Measurements from ENCODE around the gene MINDY4.

MINDY4 gene

GRCh38 chr7:30755384-30756154 is 15.6 kb upstream of the MINDY4 start:
- Histone ChIP-seq H3K36me3 (ENCODE audit: control insufficient read depth, insufficient read depth, low read length) (no peaks in the 10 kb centered on the region), H3K9me3 (ENCODE audit: control insufficient read depth, insufficient read depth, low read length) (no peaks in the 10 kb centered on the region), H3K4me1 (ENCODE audit: control insufficient read depth, insufficient read depth, low read length) (no peaks in the 10 kb centered on the region; the same call in 1 of the 2 replicates), H3K4me3 (ENCODE audit: low read length) (no peak overlapping the region), H3K27me3 (ENCODE audit: control insufficient read depth, insufficient read depth, low read length) (no peaks in the 10 kb centered on the region), H3K27ac (ENCODE audit: low read length) (no peak overlapping the region)
- WGBS (ENCODE audit: insufficient coverage, insufficient read length), result no CpG with 5 or more reads among the region's 22 CpGs
- DNase-seq (ENCODE audit: low read depth, low spot score), result no peak

GRCh38 chr7:30757342-30757692 is 13.9 kb upstream of the MINDY4 start:
- no peaks in the 10 kb centered on the region for H3K27me3 ChIP-seq (ENCODE audit: control insufficient read depth, insufficient read depth, low read length)
- no peaks in the 10 kb centered on the region for H3K4me1 ChIP-seq (ENCODE audit: control insufficient read depth, insufficient read depth, low read length)
- H3K36me3 ChIP-seq (ENCODE audit: control insufficient read depth, insufficient read depth, low read length), result no peaks in the 10 kb centered on the region
- DNase-seq (ENCODE audit: low read depth, low spot score), result no peak
- WGBS (ENCODE audit: insufficient coverage, insufficient read length), result no CpG with 5 or more reads among the region's 6 CpGs
- H3K9me3 ChIP-seq (ENCODE audit: control insufficient read depth, insufficient read depth, low read length), result no peaks in the 10 kb centered on the region
- no peak overlapping the region for H3K4me3 ChIP-seq (ENCODE audit: low read length)
- no peak overlapping the region for H3K27ac ChIP-seq (ENCODE audit: low read length)

- DNase-seq (ENCODE audit: low read depth, low spot score), result no peak
- Histone ChIP-seq H3K36me3 (ENCODE audit: control insufficient read depth, insufficient read depth, low read length) (no peaks in the 10 kb centered on the region), H3K9me3 (ENCODE audit: control insufficient read depth, insufficient read depth, low read length) (no peaks in the 10 kb centered on the region), H3K27ac (ENCODE audit: low read length) (no peak overlapping the region), H3K27me3 (ENCODE audit: control insufficient read depth, insufficient read depth, low read length) (no peaks in the 10 kb centered on the region), H3K4me1 (ENCODE audit: control insufficient read depth, insufficient read depth, low read length) (no peaks in the 10 kb centered on the region), H3K4me3 (ENCODE audit: low read length) (no peak overlapping the region)
- no CpG with 5 or more reads among the region's 3 CpGs for WGBS (ENCODE audit: insufficient coverage, insufficient read length)
Measured at GRCh38 chr7:30760514-30761213, 10.6 kb upstream of the MINDY4 start.

GRCh38 chr7:30761214-30762156 is 9.7 kb upstream of the MINDY4 start:
- no peaks in the 10 kb centered on the region for H3K27me3 ChIP-seq (ENCODE audit: control insufficient read depth, insufficient read depth, low read length)
- H3K4me1 ChIP-seq (ENCODE audit: control insufficient read depth, insufficient read depth, low read length), result no peaks in the 10 kb centered on the region
- no peak overlapping the region for H3K27ac ChIP-seq (ENCODE audit: low read length)
- no peak overlapping the region for H3K4me3 ChIP-seq (ENCODE audit: low read length)
- H3K36me3 ChIP-seq (ENCODE audit: control insufficient read depth, insufficient read depth, low read length), result no peaks in the 10 kb centered on the region
- H3K9me3 ChIP-seq (ENCODE audit: control insufficient read depth, insufficient read depth, low read length), result no peaks in the 10 kb centered on the region
- DNase-seq (ENCODE audit: low read depth, low spot score), result no peak
- WGBS (ENCODE audit: insufficient coverage, insufficient read length), result no CpG with 5 or more reads among the region's 13 CpGs

GRCh38 chr7:30764030-30764975 is 6.9 kb upstream of the MINDY4 start:
- Histone ChIP-seq H3K27me3 (ENCODE audit: control insufficient read depth, insufficient read depth, low read length) (no peaks in the 10 kb centered on the region), H3K36me3 (ENCODE audit: control insufficient read depth, insufficient read depth, low read length) (no peaks in the 10 kb centered on the region), H3K4me3 (ENCODE audit: low read length) (no peak overlapping the region), H3K9me3 (ENCODE audit: control insufficient read depth, insufficient read depth, low read length) (no peaks in the 10 kb centered on the region), H3K27ac (ENCODE audit: low read length) (no peak overlapping the region), H3K4me1 (ENCODE audit: control insufficient read depth, insufficient read depth, low read length) (no peaks in the 10 kb centered on the region)
- no peak for DNase-seq (ENCODE audit: low read depth, low spot score)
- WGBS (ENCODE audit: insufficient coverage, insufficient read length), result no CpG with 5 or more reads among the region's 6 CpGs

GRCh38 chr7:30765408-30765807 is 5.8 kb upstream of the MINDY4 start:
- Histone ChIP-seq H3K27me3 (ENCODE audit: control insufficient read depth, insufficient read depth, low read length) (no peaks in the 10 kb centered on the region), H3K4me1 (ENCODE audit: control insufficient read depth, insufficient read depth, low read length) (no peaks in the 10 kb centered on the region), H3K36me3 (ENCODE audit: control insufficient read depth, insufficient read depth, low read length) (no peaks in the 10 kb centered on the region), H3K27ac (ENCODE audit: low read length) (no peak overlapping the region), H3K4me3 (ENCODE audit: low read length) (no peak overlapping the region), H3K9me3 (ENCODE audit: control insufficient read depth, insufficient read depth, low read length) (no peaks in the 10 kb centered on the region)
- WGBS (ENCODE audit: insufficient coverage, insufficient read length), result no CpG with 5 or more reads among the region's 2 CpGs
- DNase-seq (ENCODE audit: low read depth, low spot score), result no peak

GRCh38 chr7:30770845-30771173 is 408 bp upstream of the MINDY4 start:
- H3K4me1 ChIP-seq (ENCODE audit: control insufficient read depth, insufficient read depth, low read length), result no peaks in the 10 kb centered on the region
- no peak for DNase-seq (ENCODE audit: low read depth, low spot score)
- H3K4me3 ChIP-seq (ENCODE audit: low read length), result peak overlapping the region; percentile 56; the same call in 1 of the 2 replicates
- H3K9me3 ChIP-seq (ENCODE audit: control insufficient read depth, insufficient read depth, low read length), result no peaks in the 10 kb centered on the region
- no CpG with 5 or more reads among the region's 9 CpGs for WGBS (ENCODE audit: insufficient coverage, insufficient read length)
- no peaks in the 10 kb centered on the region for H3K36me3 ChIP-seq (ENCODE audit: control insufficient read depth, insufficient read depth, low read length)
- H3K27ac ChIP-seq (ENCODE audit: low read length), result no peak overlapping the region
- H3K27me3 ChIP-seq (ENCODE audit: control insufficient read depth, insufficient read depth, low read length), result no peaks in the 10 kb centered on the region

- Histone ChIP-seq H3K36me3 (ENCODE audit: control insufficient read depth, insufficient read depth, low read length) (no peaks in the 10 kb centered on the region), H3K27ac (ENCODE audit: low read length) (no peak overlapping the region), H3K4me3 (ENCODE audit: low read length) (peak overlapping the region; percentile 56; the same call in 1 of the 2 replicates), H3K9me3 (ENCODE audit: control insufficient read depth, insufficient read depth, low read length) (no peaks in the 10 kb centered on the region), H3K4me1 (ENCODE audit: control insufficient read depth, insufficient read depth, low read length) (no peaks in the 10 kb centered on the region), H3K27me3 (ENCODE audit: control insufficient read depth, insufficient read depth, low read length) (no peaks in the 10 kb centered on the region)
- no CpG with 5 or more reads among the region's 15 CpGs for WGBS (ENCODE audit: insufficient coverage, insufficient read length)
- DNase-seq (ENCODE audit: low read depth, low spot score), result no peak
Measured at GRCh38 chr7:30771880-30772425, 736 bp downstream of the MINDY4 start.

GRCh38 chr7:30772984-30773383 is 1.8 kb downstream of the MINDY4 start:
- Histone ChIP-seq H3K9me3 (ENCODE audit: control insufficient read depth, insufficient read depth, low read length) (no peaks in the 10 kb centered on the region), H3K4me3 (ENCODE audit: low read length) (no peak overlapping the region), H3K4me1 (ENCODE audit: control insufficient read depth, insufficient read depth, low read length) (no peaks in the 10 kb centered on the region), H3K27ac (ENCODE audit: low read length) (no peak overlapping the region), H3K36me3 (ENCODE audit: control insufficient read depth, insufficient read depth, low read length) (no peaks in the 10 kb centered on the region), H3K27me3 (ENCODE audit: control insufficient read depth, insufficient read depth, low read length) (no peaks in the 10 kb centered on the region)
- no CpG with 5 or more reads among the region's 6 CpGs for WGBS (ENCODE audit: insufficient coverage, insufficient read length)
- DNase-seq (ENCODE audit: low read depth, low spot score), result no peak

Measured in iPS DF 6.9 (cell line).